ENCODE measurements around the gene FOXS1. TPM values are rescaled to one million over a fixed set of nuclear protein-coding genes. Genes with fewer than 3 reads are reported as not detected.

Gene FOXS1
- polyA plus RNA-seq, 1 donor: 3.9 TPM

Other genes with a start within 250 kb of the FOXS1 start
- 132 TPM for gene ID1, start 240.3 kb downstream of the FOXS1 start, polyA plus RNA-seq (ENCODE audit: insufficient read length)
- gene COX4I2, start 207.7 kb downstream of the FOXS1 start, polyA plus RNA-seq (ENCODE audit: insufficient read length): 0.75 TPM
- gene BCL2L1, start 122.7 kb downstream of the FOXS1 start, polyA plus RNA-seq (ENCODE audit: insufficient read length): 66.2 TPM
- 71.2 TPM for gene TPX2, start 106.3 kb downstream of the FOXS1 start, polyA plus RNA-seq (ENCODE audit: insufficient read length)
- 0.76 TPM for gene MYLK2, start 26.2 kb downstream of the FOXS1 start, polyA plus RNA-seq (ENCODE audit: insufficient read length)
- gene DUSP15, start 24.9 kb upstream of the FOXS1 start, polyA plus RNA-seq (ENCODE audit: insufficient read length): 16.0 TPM
- gene TTLL9, start 25.0 kb upstream of the FOXS1 start, polyA plus RNA-seq (ENCODE audit: insufficient read length): 5.5 TPM
- gene PDRG1, start 106.4 kb upstream of the FOXS1 start, polyA plus RNA-seq (ENCODE audit: insufficient read length): 19.6 TPM
- gene XKR7, start 122.5 kb upstream of the FOXS1 start, polyA plus RNA-seq (ENCODE audit: insufficient read length): 0.35 TPM
- 5.2 TPM for gene CCM2L, start 164.8 kb upstream of the FOXS1 start, polyA plus RNA-seq (ENCODE audit: insufficient read length)
- 1.8 TPM for gene HCK, start 206.6 kb upstream of the FOXS1 start, polyA plus RNA-seq (ENCODE audit: insufficient read length)

Data from left kidney (tissue), 1 donor.